GM19043 (cell line): ENCODE results near the gene ARID5A.

Experiments used
- ATAC-seq: cut with Tn5 transposase; IDR thresholded peaks from one replicate; pipeline ENCODE4 v1.9.1; 2021; ENCODE audit warnings: low read depth; ENCODE audit not compliant: unreplicated experiment

Gene ARID5A

GRCh38 chr2:96506016-96506906 is 30.3 kb upstream of the ARID5A start:
- no peak for ATAC-seq

- ATAC-seq: no peak
Observed at GRCh38 chr2:96506907-96507240, 29.7 kb upstream of the ARID5A start.

GRCh38 chr2:96507957-96508520 is 28.5 kb upstream of the ARID5A start:
- peak; percentile 39 for ATAC-seq

GRCh38 chr2:96508521-96509113 is 27.9 kb upstream of the ARID5A start:
- ATAC-seq: no peak

GRCh38 chr2:96509114-96509846 is 27.3 kb upstream of the ARID5A start:
- peak; percentile 70 for ATAC-seq

GRCh38 chr2:96509847-96510230 is 26.7 kb upstream of the ARID5A start:
- ATAC-seq: no peak

DNA sequence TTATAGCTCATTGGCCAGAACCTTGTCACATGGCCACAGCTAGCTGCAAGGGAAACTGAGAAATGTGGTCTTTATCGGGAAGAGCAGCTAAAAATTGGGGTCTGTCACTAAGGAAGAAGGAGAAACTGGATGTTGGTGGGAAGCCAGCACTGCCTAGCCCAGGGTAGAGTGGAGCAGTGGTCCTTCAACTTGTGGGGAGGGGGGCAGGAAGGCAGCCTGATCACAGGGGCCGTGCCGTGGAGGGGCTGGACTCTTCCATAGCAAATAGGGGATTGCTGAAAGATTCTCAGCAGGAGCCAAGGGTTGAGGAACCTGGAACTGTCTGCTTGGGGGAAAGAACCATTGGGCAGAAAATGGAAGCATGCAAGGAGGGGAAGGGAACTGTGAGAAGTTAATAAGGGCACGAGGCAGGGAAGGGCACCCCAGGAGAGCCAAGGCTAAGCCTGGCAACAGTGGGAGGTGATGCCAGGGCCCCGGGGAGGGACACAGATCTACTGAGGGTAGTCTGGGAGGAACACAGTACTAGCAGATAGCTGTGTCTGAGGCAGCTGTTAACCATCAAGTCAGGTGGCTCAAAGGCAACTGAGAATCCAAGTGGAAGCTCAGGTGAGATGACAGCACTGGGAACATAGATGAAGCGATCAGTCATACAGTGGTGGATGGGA is 25.5 kb upstream of the ARID5A start:
- ATAC-seq: no peak

GRCh38 chr2:96511851-96512250 is 24.7 kb upstream of the ARID5A start:
- ATAC-seq: no peak

GRCh38 chr2:96512341-96512740 is 24.2 kb upstream of the ARID5A start:
- ATAC-seq: no peak

DNA sequence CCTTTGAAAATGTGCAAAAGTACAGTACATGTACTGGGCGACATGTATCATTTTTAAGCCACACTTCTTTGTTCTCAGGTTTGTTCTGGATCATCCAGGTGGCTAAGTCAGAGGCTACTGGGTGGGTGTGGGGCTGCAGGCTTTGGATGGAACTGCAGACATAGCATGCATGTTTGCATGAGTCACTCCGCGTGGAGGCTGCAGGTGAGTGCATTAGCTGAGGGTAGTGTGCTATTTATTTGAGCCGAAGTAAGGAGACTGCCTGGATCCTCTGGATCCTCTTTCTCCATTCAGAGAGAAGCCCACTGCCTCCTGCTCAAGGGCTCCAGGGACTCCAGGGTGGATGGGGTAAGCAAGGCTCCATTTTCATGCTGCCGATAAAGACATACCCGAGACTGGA is 22.0 kb upstream of the ARID5A start:
- no peak for ATAC-seq

DNA sequence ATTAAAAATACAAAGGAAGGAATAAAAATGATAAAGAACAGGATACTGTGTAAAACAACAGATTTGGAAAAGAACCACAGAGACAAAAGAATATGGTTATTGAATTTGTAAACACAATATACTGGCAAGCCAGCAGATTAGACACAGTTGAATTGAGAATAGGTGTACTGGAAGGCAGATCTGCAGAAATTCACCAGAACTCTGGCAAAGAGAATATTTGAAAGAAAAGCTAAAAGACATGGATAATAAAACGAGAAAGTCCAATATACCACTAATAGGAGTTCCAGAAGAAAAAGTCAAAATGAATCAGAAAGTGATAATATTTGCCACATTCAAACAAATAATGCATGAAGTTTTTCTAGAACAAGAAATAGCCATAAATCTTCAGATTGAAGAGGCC is 19.5 kb upstream of the ARID5A start:
- no peak for ATAC-seq

DNA sequence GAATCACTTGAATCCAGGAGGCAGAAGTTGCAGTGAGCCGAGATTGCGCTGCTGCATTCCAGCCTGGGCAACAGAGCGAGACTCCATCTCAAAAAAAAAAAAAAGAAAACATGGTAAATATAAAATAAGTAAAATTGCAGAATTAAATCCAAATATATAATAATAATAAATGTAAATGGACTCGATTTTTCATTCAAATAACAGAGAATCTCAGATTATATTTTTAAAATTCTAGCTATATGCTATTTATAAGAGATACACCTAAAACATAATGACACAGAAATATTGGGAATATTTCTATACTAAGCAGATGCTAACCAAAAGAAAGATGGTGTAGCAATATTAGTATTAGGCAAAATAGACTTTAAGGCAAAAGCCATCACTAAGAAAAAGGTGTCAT is 16.3 kb upstream of the ARID5A start:
- ATAC-seq: no peak

DNA sequence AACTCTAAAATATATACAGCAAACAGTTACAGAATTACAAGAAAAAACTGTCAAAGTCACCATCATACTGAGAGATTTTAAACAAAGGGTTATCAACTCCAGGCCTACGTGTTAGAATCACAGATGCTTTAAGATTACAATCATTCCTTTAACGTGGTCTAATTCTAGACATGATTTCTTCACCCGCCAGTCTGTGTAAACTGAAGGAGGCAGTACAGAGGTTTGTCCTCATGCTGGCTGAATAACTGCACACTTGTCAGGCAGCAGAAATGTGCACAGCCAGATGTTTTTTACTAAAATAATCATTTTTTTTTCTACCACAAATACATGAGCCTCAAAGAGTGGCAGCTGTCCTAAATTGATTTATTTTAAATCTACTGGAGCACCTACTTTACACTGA is 15.9 kb upstream of the ARID5A start:
- ATAC-seq: no peak

DNA sequence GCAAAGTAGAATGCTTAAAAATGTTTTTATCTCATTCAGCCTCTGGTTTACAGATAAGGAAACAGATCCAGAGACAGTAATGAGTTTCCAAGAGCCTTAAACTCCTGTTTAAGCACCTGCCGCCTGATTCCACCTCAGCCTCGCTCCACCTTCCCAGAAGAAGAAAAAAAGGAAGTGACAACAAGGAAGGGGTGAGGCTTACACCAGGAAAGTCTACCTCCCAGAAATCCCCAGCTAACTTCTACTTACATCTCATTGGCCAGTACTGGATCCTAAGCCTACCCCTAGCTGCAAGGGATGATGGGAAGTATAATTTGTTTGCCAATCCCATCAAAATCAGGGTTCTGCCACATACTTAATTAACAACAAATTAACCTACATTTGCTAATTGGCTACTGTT is 15.3 kb upstream of the ARID5A start:
- no peak for ATAC-seq

- ATAC-seq: no peak
Observed at GRCh38 chr2:96522304-96523203, 14.0 kb upstream of the ARID5A start.

- no peak for ATAC-seq
Observed at GRCh38 chr2:96523659-96524481, 12.7 kb upstream of the ARID5A start.

- no peak for ATAC-seq
Observed at GRCh38 chr2:96524482-96525210, 11.9 kb upstream of the ARID5A start.

GRCh38 chr2:96525211-96525507 is 11.4 kb upstream of the ARID5A start:
- ATAC-seq: no peak
